Measurements from ENCODE around the gene PCDHA2.
"Not testable (repeated sequence)": the region's sequence is repeated elsewhere in the genome, so short reads cannot be mapped to it uniquely, and the experiment has no call there.

The PCDHA2 gene

DNA sequence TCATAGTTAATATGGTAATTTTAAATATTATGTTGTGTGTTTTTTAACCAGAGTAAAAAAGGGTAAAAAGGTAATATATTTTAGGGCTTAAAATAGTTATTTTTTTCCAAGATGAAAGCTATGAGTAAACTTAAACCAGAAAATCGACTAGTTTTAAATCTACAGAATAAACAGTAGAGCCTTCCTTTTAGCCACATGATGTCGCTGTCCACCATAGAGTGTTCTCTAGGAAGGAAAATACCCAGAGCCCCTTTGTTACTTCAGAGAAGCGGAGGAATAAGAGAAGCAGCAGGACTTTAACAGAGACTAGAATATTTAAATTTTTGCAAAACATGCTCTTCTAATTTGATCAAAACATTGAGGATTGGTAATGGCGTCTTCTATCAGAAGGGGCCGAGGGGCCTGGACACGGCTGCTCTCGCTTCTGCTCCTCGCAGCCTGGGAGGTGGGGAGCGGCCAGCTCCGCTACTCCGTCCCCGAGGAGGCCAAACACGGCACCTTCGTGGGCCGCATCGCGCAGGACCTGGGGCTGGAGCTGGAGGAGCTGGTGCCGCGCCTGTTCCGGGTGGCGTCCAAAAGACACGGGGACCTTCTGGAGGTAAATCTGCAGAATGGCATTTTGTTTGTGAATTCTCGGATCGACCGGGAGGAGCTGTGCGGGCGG is at the start of gene PCDHA2:
Gene PCDHA2, plus strand, starts transcription at position 258 of the 664 bp plus-strand sequence.
- DNase-seq (ENCODE audit: low spot score) = no peak

GRCh38 chr5:140753561-140753960 is 41.1 kb upstream of the PCDHA2 start:
- DNase-seq (ENCODE audit: low spot score) = no peak

GRCh38 chr5:140764177-140764973 is 30.3 kb upstream of the PCDHA2 start:
- DNase-seq (ENCODE audit: low spot score) = no peak

DNA sequence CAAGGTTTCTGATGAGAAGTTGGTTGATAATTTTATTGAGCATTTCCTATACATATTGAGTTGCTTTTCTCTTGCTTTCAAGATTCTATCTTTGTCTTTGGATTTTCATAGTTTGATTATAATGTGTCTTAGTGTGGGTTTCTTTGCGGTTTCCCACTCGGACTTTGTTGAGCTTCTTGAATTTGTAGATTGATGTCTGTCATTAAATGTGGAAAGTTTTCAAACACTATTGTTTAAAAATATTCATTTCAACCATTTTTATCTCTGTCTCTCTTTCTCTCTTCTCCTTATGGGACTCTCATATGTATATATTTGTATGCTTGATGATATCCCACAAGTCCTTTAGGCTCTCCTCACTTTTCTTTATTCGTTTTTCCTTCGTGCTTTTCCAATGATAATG is 27.2 kb upstream of the PCDHA2 start:
- DNase-seq (ENCODE audit: low spot score) = no peak

DNA sequence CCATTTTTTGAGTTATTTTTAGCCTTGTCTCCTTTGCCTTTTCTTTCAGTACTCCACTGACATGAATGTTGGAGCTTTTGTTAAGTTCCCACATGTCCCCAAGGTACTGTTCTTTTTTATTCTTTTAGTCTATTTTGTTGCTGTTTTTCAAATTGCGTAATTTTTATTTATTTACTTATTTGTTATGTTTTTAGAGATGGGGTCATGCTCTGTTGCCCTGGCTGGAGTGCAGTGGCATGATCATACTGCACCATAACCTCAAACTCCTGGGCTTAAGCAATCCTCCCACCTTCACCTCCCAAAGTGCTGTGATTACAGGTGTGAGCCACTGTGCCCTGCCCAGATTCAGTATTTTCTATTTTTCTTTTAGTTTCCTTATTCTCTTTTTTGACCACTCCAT is 14.1 kb upstream of the PCDHA2 start:
- no peak for DNase-seq (ENCODE audit: low spot score)

DNA sequence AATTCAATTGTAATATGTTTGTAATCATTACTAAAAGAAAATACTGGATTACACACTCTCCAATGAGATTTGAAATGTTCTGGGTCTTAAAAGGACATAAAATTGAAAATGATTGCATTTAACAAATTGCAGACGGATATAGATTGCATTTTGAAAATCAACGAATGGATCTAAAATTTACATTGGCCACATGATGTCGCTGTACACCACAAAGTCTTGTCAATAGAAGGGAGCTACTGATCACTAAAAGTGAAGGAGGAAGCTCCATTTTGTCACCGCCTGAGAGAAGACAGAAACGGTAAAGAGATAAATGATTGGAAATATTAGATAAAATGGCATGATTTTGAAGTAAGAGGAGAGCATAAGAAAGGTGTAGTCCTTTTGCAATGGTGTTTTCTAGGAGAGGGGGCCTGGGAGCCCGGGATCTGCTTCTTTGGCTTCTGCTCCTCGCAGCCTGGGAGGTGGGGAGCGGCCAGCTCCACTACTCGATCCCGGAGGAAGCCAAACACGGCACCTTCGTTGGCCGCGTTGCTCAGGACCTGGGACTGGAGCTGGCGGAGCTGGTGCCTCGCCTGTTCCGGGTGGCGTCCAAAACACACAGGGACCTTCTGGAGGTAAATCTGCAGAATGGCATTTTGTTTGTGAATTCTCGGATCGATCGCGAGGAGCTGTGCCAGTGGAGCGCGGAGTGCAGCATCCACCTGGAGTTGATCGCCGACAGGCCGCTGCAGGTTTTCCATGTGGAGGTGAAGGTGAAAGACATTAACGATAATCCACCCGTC is 8.6 kb upstream of the PCDHA2 start, which contains the start of gene PCDHA1:
Gene PCDHA1, plus strand, starts transcription at position 236 of the 782 bp plus-strand sequence.
- no peak for DNase-seq (ENCODE audit: low spot score)

DNA sequence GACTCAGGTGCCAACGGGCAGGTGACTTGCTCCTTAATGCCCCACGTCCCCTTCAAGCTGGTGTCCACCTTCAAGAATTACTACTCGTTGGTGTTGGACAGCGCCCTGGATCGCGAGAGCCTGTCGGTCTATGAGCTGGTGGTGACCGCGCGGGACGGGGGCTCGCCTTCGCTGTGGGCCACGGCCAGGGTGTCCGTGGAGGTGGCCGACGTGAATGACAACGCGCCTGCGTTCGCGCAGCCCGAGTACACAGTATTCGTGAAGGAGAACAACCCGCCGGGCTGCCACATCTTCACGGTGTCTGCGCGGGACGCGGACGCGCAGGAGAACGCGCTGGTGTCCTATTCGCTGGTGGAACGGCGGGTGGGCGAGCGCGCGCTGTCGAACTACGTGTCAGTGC is 7.2 kb upstream of the PCDHA2 start:
- DNase-seq (ENCODE audit: low spot score) = not testable (repeated sequence)

- DNase-seq (ENCODE audit: low spot score) = not testable (repeated sequence)
These were observed 6.7 kb upstream of the PCDHA2 start for GRCh38 chr5:140787849-140788504.

DNA sequence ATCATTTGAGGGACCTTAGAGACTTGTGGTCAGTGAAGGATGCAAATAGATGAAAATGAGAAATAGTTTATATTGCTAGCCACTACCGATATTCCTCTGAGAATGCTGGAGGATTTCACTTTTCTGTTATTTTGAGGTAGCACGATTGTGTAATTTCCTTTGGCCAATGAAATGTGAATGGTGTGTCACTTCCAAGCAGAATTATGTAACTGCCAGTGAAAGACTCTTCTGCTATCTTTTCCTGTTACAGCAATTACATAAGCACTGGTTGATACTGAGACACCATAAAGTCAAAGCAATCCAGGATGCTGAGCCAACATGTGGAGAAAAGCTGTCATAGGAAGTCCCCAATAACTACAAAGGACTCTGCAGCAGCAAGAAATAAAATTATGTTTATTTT is 3.6 kb upstream of the PCDHA2 start:
- no peak for DNase-seq (ENCODE audit: low spot score)

DNA sequence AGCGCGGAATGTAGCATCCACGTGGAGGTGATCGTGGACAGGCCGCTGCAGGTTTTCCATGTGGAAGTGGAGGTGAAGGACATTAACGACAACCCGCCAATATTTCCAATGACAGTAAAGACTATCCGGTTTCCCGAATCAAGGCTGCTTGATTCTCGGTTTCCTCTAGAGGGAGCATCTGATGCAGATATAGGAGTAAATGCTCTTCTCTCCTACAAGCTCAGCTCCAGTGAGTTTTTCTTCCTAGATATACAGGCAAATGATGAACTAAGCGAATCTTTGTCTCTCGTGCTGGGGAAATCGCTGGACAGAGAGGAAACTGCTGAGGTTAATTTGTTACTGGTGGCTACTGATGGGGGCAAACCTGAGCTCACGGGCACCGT is 598 bp downstream of the PCDHA2 start:
- DNase-seq (ENCODE audit: low spot score) = no peak

GRCh38 chr5:140796072-140796717 is 1.5 kb downstream of the PCDHA2 start:
- not testable (repeated sequence) for DNase-seq (ENCODE audit: low spot score)

GRCh38 chr5:140796718-140797095 is 2.1 kb downstream of the PCDHA2 start:
- no peak for DNase-seq (ENCODE audit: low spot score)

DNA sequence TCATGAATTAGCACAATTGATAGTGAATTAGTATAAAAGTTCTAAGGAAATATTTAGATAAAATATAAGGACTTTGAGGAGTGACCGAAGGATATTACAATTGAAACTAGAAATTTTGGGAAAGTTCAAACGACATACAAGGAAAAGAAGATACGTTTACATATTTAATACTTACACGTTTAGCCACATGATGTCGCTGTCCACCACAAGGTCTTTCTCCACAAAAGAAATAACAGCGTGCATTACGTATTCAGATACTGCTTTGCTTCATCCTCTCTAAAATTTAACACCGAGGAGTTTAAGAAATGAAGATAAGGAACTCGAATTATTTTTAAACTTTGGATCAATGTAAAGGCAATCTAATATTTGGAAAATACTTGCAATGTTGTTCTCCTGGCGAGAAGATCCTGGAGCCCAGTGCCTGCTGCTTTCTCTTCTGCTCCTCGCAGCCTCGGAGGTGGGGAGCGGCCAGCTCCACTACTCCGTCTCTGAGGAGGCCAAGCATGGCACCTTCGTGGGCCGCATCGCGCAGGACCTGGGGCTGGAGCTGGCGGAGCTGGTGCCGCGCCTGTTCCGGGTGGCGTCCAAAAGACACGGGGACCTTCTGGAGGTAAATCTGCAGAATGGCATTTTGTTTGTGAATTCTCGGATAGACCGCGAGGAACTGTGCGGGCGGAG is 6.3 kb downstream of the PCDHA2 start, which contains the start of gene PCDHA3:
Gene PCDHA3, plus strand, starts transcription at position 242 of the 678 bp plus-strand sequence.
- no peak for DNase-seq (ENCODE audit: low spot score)

DNA sequence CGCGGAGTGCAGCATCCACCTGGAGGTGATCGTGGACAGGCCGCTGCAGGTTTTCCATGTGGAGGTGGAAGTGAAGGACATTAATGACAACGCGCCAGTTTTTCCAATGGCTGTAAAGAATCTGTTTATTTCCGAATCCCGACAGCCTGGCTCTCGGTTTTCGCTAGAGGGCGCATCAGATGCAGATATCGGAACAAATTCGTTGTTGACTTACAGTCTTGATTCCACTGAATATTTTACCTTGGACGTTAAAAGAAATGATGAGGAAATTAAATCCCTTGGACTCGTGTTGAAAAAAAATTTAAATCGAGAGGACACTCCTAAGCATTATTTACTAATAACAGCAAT is 6.8 kb downstream of the PCDHA2 start:
- no peak for DNase-seq (ENCODE audit: low spot score)

DNA sequence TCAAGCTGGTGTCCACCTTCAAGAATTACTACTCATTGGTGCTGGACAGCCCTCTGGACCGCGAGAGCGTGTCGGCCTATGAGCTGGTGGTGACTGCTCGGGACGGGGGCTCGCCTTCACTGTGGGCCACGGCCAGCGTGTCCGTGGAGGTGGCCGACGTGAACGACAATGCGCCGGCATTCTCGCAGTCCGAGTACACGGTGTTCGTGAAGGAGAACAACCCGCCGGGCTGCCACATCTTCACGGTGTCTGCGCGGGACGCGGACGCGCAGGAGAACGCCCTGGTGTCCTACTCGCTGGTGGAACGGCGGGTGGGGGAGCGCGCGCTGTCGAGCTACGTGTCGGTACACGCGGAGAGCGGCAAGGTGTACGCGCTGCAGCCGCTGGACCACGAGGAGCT is 7.7 kb downstream of the PCDHA2 start:
- not testable (repeated sequence) for DNase-seq (ENCODE audit: low spot score)

DNA sequence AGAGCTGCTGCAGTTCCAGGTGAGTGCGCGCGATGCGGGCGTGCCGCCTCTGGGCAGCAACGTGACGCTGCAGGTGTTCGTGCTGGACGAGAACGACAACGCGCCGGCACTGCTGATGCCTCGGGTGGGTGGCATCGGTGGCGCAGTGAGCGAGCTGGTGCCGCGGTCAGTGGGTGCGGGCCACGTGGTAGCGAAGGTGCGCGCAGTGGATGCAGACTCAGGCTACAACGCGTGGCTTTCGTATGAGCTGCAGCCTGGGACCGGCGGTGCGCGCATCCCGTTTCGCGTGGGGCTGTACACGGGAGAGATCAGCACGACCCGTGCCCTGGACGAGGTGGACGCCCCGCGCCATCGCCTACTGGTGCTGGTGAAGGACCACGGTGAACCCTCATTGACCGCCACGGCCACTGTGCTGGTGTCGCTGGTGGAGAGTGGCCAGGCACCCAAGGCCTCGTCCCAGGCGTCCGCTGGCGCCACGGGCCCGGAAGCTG is 8.2 kb downstream of the PCDHA2 start:
- no peak for DNase-seq (ENCODE audit: low spot score)

- DNase-seq (ENCODE audit: low spot score) = no peak
These were observed 12.5 kb downstream of the PCDHA2 start, which contains the start of gene PCDHA4 for GRCh38 chr5:140806834-140807775. TSS of gene PCDHA4 (plus strand) at chr5:140807068.

DNA sequence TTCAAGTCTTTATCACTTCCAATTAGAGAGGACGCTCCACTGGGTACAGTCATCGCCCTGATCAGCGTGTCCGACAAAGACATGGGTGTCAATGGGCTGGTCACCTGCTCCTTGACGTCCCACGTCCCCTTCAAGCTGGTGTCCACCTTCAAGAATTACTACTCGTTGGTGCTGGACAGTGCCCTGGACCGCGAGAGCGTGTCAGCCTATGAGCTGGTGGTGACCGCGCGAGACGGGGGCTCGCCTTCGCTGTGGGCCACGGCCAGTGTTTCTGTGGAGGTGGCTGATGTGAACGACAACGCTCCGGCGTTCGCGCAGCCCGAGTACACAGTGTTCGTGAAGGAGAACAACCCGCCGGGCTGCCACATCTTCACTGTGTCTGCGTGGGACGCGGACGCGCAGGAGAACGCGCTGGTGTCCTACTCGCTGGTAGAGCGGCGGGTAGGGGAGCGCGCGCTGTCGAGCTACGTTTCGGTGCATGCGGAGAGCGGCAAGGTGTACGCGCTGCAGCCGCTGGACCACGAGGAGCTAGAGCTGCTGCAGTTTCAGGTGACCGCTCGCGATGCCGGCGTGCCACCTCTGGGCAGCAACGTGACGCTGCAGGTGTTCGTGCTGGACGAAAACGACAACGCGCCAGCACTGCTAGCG is 13.7 kb downstream of the PCDHA2 start:
- not testable (repeated sequence) for DNase-seq (ENCODE audit: low spot score)

DNA sequence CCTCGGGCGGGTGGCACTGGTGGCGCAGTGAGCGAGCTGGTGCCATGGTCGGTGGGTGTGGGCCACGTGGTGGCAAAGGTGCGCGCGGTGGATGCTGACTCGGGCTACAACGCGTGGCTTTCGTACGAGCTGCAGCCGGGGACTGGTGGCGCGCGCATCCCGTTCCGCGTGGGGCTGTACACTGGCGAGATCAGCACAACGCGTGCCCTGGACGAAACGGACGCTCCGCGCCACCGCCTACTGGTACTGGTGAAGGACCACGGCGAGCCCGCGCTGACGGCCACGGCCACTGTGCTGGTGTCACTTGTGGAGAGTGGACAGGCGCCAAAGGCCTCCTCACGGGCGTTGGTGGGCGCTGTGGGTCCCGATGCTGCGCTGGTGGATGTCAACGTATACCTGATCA is 14.2 kb downstream of the PCDHA2 start:
- DNase-seq (ENCODE audit: low spot score) = no peak
